Femur (tissue), 1 donor: ENCODE measurements around the gene DUSP2.
A peak's percentile ranks its signal among the peaks of the same experiment; 100 is the strongest.
"Not testable (repeated sequence)": the region's sequence is repeated elsewhere in the genome, so short reads cannot be mapped to it uniquely, and the experiment has no call there.

Experiments used
- DNase-seq: peaks from one replicate; pipeline ENCODE4 v3.0.0-alpha.2; 2017

Gene DUSP2

DNA sequence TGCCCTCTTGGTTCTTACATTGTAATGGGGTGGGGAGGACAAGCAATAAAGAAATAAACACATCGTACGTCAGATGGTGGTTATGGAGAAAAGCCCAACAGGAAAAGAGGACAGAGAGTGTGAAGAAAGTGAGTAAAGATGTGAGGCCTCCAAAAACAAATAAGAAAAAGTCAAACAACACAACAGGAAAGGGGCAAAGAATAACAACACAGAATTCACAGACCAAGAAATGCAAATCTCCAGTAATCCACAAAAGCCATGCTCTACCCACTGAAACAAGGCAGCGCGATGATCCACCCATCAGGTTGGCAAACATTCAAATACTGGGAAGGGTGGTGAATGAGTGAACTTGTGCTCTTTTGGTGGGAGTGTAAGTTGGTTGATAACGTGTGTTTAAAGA is 16.7 kb upstream of the DUSP2 start:
- DNase-seq: no peak

GRCh38 chr2:96160366-96160765 is 15.1 kb upstream of the DUSP2 start:
- DNase-seq: not testable (repeated sequence)

- no peak for DNase-seq
Observed at GRCh38 chr2:96159084-96159830, 14.0 kb upstream of the DUSP2 start.

DNA sequence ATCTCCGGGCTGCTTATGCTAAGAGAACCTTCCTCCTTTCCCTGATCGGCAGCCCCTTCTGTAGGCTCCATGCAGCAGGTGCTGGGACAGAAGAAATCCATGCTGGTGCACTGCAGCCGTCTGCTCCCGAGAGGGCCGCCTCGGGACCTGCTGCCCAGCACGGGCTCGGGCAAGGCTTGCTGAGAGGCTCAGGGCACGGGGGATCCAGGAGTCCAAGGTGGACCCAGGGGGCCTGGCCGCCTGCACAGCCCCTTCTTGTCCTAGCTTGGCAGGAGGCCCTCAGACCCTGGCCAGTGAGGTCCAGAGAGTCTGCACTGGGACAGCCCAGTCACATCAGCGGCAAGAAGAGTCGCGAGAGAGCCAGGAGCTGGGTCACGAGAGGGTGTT is 13.3 kb upstream of the DUSP2 start:
- no peak for DNase-seq

DNA sequence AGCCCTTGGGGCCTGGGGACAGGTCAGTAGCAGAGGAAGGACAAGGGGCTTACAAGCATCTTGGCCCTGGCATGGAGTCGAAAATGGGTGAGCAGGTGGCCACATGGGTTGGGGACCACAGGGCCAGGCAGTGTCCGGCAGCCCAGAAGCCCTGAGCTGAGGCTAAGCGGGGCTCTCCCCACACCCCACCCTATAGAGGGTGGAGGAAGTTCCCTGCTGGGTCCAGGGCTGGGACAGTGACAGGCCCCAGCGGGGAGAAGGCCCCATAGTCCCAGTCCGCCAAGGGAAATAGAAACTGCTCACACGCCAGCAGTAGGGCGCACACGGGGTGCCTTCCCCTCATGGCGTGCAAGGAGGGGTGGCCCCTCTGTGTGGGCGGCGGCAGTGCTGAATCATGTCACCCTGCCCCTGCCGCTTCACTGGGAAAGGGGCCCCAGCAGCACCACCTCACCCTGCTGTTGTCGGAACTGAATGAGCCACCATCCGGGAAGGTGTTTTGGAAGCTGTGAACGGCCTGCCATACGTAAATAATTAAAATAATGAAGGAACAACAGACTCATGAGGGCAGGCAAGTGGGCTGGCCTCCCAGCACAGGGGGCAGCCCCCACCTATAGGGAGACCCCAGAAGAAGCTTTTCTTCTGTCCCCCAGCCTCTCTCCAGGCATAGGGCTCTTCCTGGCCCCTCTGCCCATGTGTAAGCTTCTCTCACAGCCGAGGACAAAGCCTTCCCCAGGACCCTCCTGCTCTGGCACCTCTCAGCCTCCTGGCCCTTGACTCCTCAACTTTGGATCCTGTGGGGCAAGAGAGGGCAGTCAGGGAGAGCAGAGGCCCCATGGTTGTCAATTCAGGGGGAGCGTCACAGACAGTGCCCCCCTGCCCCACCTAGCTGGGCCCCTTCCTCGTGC is 12.7 kb upstream of the DUSP2 start:
- DNase-seq: peak; percentile 24

GRCh38 chr2:96156926-96157648 is 11.8 kb upstream of the DUSP2 start:
- DNase-seq: peak; percentile 13

GRCh38 chr2:96156011-96156820 is 11.0 kb upstream of the DUSP2 start:
- no peak for DNase-seq

GRCh38 chr2:96154506-96155380 is 9.5 kb upstream of the DUSP2 start:
- peak; percentile 10 for DNase-seq

DNA sequence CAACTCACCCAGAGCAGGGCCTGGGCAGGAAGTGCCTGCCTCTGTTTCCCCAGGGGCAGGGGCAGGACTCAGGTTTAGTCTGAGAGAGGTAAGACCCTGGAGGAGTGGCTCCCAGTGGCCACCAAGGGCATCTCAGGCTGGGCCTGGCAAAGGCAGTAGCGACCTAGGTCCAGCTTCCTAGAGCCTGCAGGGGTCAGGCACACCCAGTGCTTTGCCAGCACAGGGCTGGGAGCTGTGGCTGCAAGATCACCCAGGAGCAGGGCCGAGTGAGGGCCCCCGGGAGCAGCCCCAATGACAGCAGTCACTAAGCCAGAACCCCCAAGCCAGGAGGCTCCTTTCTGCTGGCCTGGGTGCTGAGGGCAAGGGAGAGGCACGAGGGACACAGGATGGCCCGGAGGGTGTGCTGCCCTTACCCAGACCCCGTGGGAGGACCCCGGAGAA is 8.8 kb upstream of the DUSP2 start:
- peak; percentile 15 for DNase-seq

DNA sequence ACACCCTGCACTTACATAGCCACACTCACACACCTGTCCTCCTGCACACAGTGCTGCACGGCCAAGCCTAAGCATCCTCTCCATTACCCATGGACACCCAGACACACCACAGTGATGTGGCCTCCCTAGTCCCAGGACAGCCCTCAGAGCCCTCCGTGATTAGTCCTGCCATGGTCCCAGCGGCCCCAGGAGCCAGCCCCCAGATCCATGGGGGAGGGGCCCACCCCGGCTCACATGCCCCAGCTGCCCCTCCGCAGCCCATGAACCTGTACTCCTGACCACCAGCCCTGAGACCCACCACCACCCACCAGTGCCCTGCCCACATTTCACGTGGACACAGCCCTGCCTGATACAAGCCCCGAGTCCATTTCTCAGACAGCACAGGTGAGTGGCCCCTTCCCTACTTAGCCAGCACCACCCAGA is 8.1 kb upstream of the DUSP2 start:
- peak; percentile 15 for DNase-seq

GRCh38 chr2:96152304-96153161 is 7.3 kb upstream of the DUSP2 start:
- DNase-seq: peak; percentile 15

- DNase-seq: no peak
Observed at GRCh38 chr2:96151595-96152303, 6.5 kb upstream of the DUSP2 start.

GRCh38 chr2:96150791-96151594 is 5.8 kb upstream of the DUSP2 start:
- DNase-seq: no peak

GRCh38 chr2:96150007-96150640 is 4.9 kb upstream of the DUSP2 start:
- peak; percentile 15 for DNase-seq

DNA sequence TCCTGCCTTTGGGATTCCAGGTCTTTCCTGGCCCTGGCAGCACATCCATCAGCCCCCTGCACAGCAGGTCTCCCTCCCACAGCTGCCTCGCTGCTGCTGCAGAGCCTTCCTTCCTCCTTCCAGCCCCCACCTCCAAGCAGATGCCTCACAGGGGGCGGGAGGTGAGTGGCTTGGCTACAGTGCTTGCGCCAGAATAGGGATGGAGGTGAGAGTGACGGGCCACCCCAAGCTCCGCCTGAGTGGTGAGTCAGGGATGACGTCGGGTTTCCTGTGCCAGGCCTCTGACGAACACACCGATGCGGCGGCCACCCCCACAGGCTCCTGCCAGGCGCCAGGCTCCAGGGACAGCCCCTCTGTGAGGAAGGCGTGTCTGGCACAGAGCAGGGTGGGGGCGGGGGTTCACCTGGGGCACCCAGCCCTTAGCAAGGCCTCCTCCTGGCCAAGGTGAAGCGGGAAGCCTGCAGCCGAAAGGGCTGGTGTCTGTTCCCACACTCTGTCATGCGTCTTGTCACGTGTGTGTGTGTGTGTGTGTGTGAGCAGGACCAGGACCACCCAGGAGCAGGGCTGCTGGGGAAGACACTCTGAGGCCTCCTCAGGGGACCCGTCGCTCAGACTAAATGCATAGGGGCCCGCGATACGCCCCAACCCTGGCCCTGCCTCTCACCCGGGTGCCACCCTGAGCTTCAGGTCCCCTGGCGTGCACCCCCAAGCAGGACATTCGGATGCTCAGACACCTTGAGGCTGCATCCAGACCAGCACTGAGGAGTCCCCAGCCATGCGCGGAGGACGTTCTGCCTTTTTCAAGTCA is 3.4 kb upstream of the DUSP2 start:
- DNase-seq: peak; percentile 85

DNA sequence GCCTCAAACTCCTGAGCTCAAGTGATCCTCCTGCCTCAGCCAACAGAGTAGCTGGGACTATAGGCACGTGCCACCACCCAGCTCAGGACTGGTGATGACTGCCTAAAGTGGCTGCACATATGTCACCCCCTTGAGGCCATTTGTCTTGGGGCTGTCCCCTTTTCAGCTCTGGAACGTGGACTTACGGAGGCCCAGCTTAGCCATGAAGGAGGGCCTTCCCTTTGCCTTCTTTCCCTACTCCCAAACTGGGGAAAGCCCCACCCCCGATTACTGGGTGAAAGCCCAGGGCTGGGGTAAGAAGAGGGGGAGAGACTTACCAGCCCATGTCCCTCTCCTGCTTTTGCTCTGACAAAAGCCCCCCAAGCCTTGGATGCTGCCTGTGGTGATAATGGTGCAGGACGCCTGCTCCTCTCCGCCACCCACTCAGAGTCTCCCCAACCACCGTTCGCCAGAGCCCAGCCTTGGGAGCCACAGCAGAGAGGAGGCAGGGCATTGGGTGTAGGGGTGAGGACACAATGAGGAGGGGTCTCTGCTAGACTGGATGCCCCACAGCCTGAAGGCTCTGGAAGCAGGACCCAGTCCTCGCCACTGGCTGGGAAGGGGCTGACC is 2.5 kb upstream of the DUSP2 start:
- peak; percentile 24 for DNase-seq
